ENCODE results near the gene CR2. TPM values are rescaled to one million over a fixed set of nuclear protein-coding genes. Genes with fewer than 3 reads are reported as not detected.

Gene CR2
- total RNA-seq, 2 donors from 2014 or later, result not detected

DNA sequence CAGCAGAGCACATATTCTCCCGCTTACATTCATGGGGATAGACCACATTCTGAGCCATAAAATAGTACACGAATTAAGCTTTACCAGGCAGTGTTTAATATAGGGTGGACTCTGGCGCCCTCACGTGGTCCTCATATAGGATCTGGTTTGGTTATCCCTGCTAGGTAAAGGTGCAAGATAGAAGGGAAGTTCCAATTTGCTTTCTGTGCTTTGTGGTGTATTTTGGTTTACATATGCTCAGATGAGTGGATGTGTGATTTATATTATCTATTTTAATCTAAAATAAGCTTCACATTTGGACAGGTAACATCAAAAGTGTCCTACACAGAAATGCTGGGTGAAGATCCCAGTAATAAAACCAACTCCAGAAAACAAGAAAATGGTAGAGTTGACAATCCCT, 45.4 kb downstream of the CR2 start:
- H3K27ac ChIP-seq, result no peak overlapping the region
- H3K27me3 ChIP-seq, result peaks cover 0 to 6% of the 10 kb centered on the region in 2 donors
- peaks cover 0 to 12% of the 10 kb centered on the region in 2 donors for H3K4me1 ChIP-seq
- peak; percentile 65 for DNase-seq (ENCODE audit: low spot score)
- H3K4me3 ChIP-seq, result no peak overlapping the region
- H3K9me3 ChIP-seq, result no peaks in the 10 kb centered on the region
- TF ChIP-seq CTCF (IDR thresholded peaks at IDR 0.05), result peak; percentile 33 to 71
- no peaks in the 10 kb centered on the region for H3K36me3 ChIP-seq

DNA sequence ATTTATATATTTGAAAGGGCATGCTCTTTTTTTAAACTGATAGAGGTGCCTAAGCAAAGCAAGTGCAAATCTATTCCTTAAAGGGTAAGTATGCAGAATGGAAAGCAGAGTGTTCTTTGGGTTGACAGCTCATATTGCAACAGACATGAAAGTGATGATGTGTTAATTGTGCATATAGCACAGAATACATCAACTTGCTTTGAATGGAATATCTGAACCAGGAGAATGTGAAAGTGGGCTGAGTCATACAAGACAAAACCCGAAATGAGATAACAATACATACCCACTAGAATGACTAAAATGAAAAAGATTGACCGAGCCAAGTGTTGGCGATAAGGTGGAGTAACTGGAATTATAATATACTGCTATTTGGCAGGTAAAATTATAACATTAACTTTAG, 46.2 kb downstream of the CR2 start:
- no peak for TF ChIP-seq CTCF (IDR thresholded peaks at IDR 0.05)
- no peak for DNase-seq (ENCODE audit: low spot score)
- no peak overlapping the region for H3K4me3 ChIP-seq
- no peak overlapping the region for H3K27ac ChIP-seq
- H3K9me3 ChIP-seq, result no peaks in the 10 kb centered on the region
- peaks cover 0 to 12% of the 10 kb centered on the region in 2 donors for H3K4me1 ChIP-seq
- H3K27me3 ChIP-seq, result peaks cover 0 to 6% of the 10 kb centered on the region in 2 donors
- H3K36me3 ChIP-seq, result no peaks in the 10 kb centered on the region

DNA sequence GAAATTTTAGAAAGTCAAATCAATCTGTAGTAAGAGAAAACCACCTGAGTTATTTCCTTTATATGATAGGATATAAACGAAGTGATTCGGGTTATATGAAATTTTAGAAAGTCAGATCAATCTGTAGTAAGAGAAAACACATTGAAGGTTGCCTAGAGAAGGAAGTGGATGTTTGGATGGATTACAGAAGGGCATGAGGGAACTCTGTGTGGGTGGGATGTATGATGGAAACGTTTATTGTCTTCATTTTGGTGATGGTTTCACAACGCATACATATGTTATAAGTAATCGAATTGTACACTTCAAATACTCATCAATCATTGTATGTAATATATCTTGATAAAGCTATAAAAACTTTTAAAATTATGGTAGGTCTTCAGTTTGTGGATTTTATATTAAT, 46.9 kb downstream of the CR2 start:
- no peaks in the 10 kb centered on the region for H3K9me3 ChIP-seq
- no peak for DNase-seq (ENCODE audit: low spot score)
- no peaks in the 10 kb centered on the region for H3K36me3 ChIP-seq
- TF ChIP-seq CTCF (IDR thresholded peaks at IDR 0.05), result no peak
- peaks cover 0 to 6% of the 10 kb centered on the region in 2 donors for H3K4me1 ChIP-seq
- no peak overlapping the region for H3K4me3 ChIP-seq
- no peak overlapping the region for H3K27ac ChIP-seq
- peaks cover 0 to 3% of the 10 kb centered on the region in 2 donors for H3K27me3 ChIP-seq

DNA sequence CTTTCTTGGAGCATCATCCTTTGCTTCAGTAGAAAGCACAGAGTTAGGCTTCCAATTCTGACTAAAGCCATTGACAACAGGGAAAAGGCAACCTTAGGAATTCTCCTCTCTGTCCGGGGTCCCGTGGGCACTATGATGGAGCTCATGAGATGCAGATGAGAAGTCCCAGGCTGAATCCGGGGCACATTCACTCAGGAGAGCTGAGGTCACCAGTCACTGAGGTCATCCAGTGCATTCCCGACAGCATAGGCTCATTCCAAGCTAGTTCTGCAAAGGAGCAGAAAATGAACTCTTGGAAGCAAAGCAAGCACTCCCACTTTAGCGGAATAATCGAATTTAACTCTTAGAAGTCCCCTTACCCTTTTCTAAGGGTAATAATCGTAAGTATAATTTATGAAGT, 48.6 kb downstream of the CR2 start:
- Histone ChIP-seq H3K4me1 (no peaks in the 10 kb centered on the region), H3K4me3 (no peak overlapping the region), H3K27me3 (no peaks in the 10 kb centered on the region), H3K27ac (no peak overlapping the region), H3K9me3 (no peaks in the 10 kb centered on the region), H3K36me3 (no peaks in the 10 kb centered on the region)
- DNase-seq (ENCODE audit: low spot score), result no peak
- TF ChIP-seq CTCF (IDR thresholded peaks at IDR 0.05), result no peak

DNA sequence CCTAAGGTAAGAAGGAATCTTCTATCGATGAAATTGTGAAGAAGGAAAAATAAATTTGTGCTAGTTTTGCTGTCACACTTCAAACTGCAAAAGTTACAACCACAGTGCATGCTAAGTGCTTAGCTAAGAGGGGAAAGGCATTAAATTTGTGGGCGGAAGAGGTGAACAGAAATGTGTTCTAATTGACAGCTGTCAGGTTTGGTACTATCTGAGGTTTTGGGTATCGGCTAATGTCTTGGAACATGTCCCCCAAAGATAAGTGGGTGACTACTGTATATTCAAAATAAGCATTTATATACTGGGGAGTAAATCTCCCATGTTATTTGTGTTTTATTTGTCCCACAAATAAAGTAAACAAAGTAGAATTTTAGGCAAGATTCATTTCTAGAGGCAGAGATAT, 49.8 kb downstream of the CR2 start:
- Histone ChIP-seq H3K27me3 (no peaks in the 10 kb centered on the region), H3K27ac (no peak overlapping the region), H3K4me1 (no peaks in the 10 kb centered on the region), H3K36me3 (no peaks in the 10 kb centered on the region), H3K9me3 (no peaks in the 10 kb centered on the region), H3K4me3 (no peak overlapping the region)
- DNase-seq (ENCODE audit: low spot score), result no peak
- TF ChIP-seq CTCF (IDR thresholded peaks at IDR 0.05), result no peak

- Histone ChIP-seq H3K4me1 (no peaks in the 10 kb centered on the region), H3K27ac (no peak overlapping the region), H3K27me3 (no peaks in the 10 kb centered on the region), H3K4me3 (no peak overlapping the region), H3K9me3 (no peaks in the 10 kb centered on the region), H3K36me3 (no peaks in the 10 kb centered on the region)
- no peak for TF ChIP-seq CTCF (IDR thresholded peaks at IDR 0.05)
- no peak for DNase-seq (ENCODE audit: low spot score)
Observed at GRCh38 chr1:207504438-207504837, 50.3 kb downstream of the CR2 start.

Data from right atrium auricular region (tissue), 2 donors.